HG02885 (cell line): ENCODE measurements around the gene NIFK.
"Not testable (repeated sequence)": the region's sequence is repeated elsewhere in the genome, so short reads cannot be mapped to it uniquely, and the experiment has no call there.

ENCODE experiments used
- ATAC-seq: cut with Tn5 transposase; IDR thresholded peaks from one replicate; pipeline ENCODE4 v1.9.1; 2021; ENCODE audit warnings: mild to moderate bottlenecking; ENCODE audit not compliant: unreplicated experiment, poor library complexity

NIFK gene

DNA sequence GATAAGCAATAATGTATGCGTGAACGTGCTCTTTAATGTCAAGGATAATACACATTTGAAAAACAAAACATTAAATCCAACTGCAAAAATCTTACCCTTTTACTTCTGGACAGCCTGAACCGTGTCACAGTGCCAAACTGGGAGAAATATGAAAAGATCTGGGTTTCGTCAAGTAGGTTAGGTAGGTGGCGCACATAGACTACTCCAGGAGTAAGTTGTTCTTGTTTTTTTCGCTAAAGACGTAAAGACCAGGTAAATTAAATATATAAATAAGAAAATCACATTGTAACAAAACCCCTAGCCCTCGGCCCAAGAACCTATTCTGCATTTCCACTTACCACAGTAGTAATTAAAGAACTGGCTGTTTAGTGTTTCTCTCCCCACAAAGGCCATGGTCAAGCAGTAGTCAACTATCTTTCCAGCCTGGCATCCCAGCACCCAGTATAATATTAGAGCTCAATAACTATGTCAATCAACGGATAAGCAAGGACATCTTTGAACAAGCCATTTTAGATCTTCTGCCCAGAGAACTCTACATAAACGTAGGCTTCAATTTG is 1.1 kb downstream of the NIFK start:
- no peak for ATAC-seq

DNA sequence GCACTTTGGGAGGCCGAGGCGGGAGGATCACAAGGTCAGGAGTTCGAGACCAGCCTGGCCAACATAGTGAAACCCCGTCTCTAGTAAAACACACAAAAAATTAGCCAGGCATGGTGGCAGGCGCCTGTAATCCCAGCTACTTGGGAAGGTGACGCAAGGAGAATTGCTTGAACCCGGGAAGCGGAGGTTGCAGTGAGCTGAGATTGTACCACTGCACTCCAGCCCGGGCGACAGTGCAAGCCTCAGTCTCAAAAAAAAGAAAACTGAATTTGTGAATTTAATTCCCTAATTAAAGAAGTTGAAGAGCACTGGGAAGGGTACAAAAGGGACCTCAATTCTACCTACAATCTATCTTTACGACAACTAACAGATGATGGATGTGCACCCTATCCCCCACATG is 2.1 kb downstream of the NIFK start:
- ATAC-seq, result not testable (repeated sequence)

DNA sequence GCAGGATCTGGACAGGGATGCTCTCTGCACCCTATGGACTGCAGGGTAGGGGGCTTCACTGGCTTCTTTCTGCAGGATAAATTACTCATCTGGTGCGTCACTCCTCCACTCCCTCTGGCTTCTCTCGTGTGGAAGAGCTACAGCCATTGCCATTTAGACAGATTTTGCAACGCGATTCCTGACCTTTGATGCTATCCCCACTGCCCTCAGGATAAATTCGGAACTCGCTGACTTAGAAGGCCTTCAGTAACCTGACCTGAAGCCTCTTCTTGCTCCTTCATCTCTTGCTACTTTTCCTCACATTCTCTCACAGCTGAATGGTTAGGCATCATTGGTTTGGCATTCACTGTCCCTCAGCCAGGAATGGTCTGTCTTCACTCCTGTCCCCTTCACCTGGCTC is 5.3 kb downstream of the NIFK start:
- ATAC-seq, result no peak

DNA sequence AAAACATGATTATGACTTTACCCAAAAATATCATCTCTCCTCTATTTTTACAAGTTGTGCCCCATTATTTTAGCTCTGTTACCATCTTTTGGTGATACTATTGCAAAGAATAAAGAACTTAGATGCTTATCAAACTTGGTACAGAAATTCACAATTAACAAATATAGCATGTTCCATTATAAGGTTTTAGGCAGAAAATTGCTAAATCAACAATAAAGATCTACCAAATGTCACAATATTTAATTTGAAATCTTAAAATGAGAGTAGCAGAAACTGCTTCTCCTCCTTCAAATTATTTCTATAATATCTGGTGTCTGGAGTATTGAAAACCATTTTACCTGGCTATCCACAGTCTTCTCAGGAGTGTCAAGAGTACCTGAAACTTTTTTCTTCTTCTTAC is 8.7 kb downstream of the NIFK start:
- no peak for ATAC-seq

DNA sequence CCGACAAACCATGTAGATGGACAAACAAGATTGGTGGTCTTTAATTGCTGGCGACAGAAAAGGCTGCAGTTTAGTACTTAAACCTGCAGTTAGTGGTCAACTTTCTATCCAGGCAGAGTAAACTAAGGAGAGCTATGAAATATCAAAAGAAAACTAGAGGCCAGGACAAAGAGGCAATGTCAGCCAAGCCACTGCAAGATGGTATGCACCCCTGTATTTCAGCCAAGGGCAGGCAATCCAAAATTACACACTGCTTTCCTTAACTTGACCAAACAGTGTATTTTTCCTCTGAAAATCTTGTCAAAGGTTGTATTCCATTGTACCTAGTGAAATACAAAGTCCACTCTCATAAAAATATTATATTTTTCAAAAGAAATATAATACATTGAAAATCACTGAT is 9.3 kb downstream of the NIFK start:
- ATAC-seq, result no peak

DNA sequence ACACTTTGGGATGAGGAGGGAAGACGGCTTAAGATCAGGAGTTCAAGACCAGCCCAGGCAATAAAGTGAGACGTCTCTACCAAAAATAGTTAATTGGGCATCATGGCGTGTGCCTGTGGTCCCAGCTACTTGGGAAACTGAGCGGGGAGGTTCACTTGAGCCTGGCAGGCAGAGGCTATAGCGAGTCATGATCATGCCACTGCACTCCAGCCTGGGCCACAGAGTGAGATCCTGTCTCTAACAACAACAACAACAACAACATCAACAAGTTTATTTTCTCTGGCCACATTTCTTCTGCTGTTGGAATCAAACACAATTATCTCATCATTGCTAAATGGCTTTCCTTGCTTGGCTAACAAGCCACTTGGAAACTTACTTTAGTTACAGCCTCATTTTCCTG is 13.4 kb downstream of the NIFK start:
- no peak for ATAC-seq

DNA sequence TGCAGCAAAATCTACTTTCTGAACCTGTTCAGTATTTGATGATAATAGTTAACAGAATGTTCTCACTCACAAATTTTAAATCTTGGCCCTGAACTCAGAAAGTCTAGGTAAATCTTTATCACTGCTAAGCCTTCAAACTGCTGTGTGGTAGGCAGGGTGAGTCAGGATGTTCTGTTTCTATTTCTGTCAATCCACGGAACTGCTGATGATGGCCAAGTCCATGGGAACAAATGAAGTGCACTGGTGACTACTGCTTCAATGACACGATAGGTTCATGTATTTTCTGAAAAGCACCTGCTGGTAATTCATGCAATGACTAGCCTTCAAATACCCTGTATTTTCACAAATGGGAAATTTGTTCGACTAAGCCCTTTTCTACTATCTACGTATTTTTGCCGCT is 14.2 kb downstream of the NIFK start:
- no peak for ATAC-seq

DNA sequence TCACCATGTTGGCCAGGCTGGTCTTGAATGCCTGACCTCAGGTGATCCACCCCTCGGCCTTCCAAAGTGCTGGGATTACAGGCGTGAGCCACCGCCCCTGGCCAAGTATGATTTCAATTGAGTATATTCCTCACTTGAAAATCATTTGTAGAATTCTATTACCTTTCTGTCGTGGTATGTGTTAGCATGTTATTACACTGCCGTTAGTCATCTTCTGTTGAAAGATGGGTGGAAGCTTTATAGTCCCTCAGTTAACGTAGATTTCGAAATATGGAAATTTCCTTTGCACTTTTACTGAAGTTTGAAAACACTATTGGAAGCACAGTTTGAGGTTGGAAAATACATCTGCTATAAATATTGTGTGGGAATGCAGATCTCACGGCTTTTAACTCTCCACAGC is 14.7 kb downstream of the NIFK start:
- no peak for ATAC-seq

DNA sequence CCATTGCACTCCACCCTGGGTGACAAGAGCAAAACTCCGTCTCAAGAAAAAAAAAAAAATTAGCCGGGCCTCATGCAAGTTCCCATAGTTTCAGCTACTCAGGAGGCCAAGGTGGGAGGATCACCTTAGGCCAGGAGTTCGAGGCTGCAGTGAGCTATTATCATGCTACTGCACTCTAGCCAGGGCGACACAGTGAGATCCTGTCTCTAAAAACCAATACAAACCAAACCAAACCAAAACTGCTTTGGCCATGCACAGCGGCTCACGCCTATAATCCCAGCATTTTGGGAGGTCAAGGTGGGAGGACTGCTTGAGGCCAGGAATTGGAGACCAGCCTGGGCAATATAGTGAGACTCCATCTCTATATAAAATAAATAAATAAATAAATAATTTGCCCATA is 19.1 kb downstream of the NIFK start:
- ATAC-seq, result no peak

DNA sequence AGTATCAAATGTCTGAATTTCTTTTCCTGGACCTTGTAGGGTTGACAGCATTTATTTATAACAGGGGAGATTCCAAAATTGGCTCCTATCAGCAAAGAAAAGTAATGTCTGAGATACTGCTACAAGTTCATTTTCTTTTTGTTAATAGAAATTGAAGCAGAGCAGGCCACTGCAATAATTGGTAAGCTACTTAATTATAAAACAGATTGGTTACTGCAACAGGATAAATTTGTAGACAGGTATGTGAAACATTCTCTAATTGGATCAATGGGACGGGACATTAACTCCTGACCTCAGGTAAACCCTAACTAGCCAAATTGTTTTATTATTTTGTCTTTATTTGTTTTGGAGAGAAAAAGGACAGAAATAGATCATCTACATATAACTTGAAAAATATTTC is 20.5 kb downstream of the NIFK start:
- no peak for ATAC-seq

DNA sequence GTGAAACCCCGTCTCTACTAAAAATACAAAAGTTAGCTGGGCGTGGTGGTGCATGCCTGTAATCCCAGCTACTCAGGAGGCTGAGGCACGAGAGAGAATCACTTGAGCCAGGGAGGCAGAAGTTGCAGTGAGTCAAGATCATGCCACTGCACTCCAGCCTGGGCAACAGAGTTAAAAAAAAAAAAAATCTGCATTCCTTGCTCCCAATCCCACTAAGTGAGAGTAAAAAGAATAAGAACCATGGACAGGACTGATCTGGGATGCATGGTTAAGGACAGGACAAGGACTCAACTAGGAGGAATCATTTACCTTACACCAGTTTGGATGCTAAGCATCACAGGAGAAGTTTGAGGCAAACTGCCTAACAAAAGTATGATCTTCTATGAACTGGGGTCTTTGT is 25.2 kb downstream of the NIFK start:
- not testable (repeated sequence) for ATAC-seq

DNA sequence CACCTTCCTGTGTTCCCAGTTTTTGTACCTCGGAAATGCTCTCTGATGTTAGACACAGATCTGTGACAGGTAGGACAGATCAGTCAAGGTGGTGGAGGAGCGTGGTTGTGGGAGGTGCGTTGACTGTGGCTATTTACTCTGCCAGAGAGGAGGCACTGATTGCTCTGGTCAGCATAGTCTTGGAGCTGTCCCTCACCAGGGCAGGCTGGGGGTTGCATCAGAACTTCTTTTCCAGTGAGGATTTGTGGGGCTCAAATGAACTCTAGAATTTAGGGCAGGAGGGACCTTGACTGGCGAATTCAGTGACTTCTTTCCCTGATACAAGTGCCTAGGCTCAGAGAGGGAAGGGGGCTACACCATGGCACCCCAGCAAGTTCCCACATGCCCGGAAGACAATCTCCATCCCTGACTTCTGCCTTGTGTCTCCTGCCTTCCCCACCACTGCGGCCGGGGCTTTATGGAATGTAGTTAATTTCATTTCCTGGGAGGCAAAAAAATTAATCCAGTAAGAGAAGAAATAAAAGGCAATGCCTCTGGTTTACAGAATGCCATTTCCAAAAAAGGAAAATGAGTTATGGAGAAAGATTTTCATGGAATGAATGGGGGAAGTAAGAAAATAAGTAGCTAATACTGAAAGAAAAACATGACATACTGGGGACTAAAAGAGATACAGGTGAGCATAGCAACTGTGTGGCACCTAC is 26.1 kb downstream of the NIFK start:
- no peak for ATAC-seq

DNA sequence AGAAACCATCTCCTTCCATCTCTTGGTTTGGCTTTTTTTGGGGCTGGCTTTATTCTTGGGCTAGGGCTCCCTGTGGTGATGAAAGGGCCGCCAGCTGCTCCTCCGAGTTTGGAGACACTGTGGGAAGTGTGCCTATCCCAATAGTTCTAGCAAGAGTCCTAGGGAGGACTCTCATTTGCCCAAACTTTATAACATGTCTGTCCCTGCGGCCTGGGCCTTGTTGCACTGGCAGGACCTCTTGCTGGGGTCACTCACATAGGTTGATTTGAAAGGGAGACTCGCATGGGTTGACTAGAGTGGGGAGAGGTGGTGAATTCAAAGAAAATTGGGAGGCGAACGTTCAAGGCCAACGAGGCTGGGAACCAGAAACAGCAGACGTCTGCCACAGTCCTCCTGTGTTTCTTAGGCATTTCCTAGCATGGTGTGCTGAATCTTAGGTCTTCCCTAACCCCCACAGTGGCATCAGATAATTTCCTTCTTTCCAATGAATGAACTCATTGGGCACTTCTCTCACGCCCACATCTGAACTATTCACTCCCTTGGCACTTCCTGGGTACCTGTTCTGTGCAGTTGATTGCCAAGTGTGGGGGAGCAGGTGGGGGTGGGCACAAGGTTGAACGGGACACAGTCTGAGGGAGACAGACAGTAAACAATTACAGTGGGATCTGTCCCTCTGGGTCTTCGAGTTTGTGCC is 26.8 kb downstream of the NIFK start:
- no peak for ATAC-seq

DNA sequence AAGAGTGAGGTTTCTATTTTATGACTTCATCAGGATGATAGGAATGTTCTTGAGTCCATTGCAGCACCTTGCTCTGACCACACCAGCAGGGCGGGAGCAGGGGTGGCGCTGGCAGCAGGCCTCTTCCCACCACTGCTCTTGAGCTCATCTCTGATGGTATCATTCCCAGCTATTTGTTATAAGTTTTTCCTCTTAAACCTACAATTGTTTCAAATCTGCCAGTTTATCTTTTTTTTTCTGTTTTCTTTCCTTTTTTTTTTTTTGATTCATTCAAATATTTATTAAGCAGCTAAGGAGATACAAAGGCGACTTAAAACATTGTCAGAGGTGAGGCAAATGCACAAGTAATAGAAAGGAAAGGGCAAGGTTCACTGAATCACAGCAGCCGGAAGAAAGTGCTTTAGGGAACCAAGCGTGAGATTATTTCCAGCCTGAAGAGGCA is 28.7 kb downstream of the NIFK start:
- ATAC-seq, result no peak

DNA sequence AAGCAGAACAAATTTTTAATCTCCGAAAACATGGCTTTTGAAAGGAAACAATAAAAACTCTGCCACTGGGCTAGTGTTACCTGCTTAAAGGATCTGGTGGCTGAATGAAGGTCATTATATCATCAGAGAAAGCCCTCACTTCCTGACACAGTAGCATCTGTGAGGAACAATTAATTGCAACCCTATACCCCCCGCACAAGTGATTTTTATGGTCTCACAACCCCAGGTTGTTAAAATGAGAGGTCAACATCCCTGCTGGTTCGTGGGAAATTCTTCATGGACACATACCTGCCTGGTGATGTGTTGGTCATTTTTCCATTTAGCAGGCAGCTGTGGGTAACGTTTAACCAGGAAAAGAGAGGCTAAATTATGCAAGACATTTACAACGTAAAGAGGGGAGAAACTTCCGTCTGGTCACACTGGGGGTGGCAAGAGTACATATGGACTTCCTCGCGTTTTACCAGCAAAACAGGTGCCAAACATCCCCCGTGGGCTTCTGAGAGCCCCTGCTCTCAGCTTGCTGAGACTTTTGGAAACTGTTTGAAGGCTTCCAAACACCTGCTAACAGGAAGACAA is 29.2 kb downstream of the NIFK start:
- no peak for ATAC-seq

DNA sequence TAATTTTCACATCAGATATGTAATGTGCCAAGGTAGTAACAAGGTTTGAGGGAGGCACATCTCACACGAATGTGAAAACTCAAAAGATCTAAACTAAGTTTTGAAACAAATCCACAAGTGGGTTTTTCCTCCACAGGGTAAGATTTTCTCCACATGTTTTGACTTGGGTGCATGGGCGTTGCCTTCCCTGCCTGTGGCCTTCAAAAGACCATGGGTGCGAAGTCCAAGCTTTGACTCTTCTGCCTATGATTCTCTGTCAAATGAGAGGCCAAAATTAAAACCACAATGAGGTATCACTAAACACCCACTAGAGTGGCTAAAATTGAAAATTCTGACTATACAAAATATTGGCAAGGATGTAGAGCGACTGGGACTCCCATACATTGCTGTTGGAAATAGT is 30.7 kb downstream of the NIFK start:
- ATAC-seq, result no peak

DNA sequence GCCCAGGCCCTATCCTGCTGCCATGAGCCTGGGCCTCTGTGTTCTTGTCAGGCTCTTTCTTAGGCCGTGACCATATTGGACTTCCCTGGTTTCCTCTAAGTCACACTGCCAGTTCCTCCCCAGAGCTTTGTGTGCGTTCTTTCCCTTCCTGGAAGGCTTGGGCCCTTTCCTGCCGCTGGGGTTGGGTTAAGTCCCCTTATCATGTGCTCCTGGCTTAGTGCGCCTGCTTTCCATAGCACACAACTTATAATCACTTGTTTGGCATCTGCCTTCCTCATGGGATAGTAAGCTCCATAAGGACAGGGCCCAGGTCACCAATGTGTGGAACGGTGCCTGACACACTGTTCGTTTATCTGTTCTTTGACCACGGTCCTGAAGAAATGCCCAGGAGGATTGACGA is 31.3 kb downstream of the NIFK start:
- no peak for ATAC-seq

DNA sequence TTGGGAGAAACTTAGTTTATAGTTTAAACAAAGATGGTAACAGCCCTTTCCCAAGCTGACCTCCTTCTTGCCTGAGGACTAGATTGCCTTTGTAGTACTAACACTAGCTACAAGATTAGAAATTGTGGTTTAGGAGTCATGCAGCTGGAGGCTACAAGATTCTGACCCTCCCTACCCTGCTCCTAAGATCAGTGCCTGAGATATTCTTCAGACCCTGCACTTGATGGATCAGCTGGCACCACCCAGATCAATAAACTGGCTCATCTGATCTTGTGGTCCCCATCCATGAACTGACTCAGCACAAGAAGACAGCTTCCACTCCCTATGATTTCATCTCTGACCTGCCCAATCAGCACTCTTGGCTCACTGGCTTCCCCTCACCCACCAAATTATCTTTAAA is 34.9 kb downstream of the NIFK start:
- ATAC-seq, result not testable (repeated sequence)

DNA sequence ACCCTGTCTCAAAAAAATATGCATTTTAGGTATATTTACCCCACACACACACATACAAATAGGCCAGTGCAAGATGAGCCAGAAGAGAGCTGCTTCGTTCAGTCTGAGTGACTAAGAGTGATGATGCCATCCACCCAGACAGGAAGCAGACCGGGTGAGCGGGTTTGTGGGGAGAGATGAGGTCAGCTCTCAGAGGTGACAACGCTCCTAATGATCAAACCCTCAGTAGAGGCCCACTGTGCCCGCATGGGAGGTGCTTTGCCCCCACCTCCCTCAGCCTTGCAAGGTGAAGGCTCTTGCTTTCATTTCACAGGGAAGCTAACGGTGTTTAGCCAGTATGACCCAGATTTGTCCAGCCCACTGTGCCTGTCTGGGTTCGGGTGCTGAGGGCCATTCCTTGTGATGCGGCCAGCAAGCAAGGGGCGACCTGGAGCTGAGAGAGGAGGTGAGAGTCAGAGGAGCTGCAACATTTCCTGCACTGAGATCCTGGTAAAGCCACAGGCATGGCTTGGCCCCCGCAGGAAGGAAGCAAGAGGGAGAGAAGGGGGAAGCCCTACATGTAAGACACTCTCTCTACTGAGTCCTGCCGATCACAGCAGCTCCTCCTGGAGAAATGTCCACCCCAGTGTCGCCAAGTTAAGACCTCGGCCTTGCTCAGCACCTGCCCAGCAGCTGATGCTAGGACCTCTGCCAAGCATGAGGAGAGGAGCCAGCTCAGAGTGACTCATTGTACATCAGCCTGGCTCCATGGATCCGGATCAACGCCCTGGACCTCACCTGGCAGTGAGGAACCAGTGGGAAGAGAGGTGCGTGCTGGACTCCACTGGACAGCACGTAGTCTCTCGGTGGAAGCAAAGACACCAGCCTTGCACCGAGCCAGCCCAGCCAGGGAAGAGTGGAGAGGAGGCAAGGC is 37.0 kb downstream of the NIFK start:
- ATAC-seq, result peak; percentile 99

DNA sequence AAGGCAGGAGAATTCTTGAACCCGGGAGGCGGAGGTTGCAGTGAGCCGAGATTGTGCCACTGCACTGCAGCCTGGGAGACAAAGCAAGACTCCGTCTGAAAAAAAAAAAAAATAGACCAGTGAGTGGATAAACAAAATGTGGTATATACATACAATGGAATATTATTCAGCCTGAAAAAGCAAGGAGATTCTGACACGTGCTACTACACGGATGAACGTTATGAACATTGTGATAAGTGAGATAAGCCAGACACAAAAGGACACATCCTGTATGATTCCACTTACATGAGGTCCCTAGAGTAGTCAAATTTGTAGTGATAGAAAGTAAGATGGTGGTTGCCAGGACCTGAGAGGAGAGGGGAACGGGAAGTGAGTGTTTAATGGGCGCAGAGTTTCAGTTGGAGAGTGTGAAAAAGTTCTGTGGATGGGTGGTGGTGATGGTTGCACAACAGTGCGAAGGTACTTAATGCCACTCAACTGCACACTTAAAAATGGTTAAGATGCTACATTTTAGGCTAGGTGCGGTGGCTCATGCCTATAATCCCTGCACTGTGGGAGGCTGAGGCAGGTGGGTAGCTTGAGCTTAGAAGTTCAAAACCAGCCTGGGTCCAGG is 38.3 kb downstream of the NIFK start:
- ATAC-seq, result no peak
